Inferior parietal cortex (tissue), 1 donor: ENCODE results near the gene PLOD2.

Experiments
- DNase-seq: peaks from one replicate; pipeline ENCODE4 v3.0.0-alpha.2; 2016; ENCODE audit errors: extremely low spot score

Gene PLOD2

GRCh38 chr3:146160964-146161662 is at the start of gene PLOD2:
Gene PLOD2 (minus strand): TSS chr3:146161184. CDS start chr3:146160989, 195 bp downstream.
- no peak for DNase-seq

GRCh38 chr3:146209371-146209770 is 48.4 kb upstream of the PLOD2 start:
- DNase-seq: no peak

- no peak for DNase-seq
Measured at GRCh38 chr3:146203776-146204175, 42.8 kb upstream of the PLOD2 start.

- no peak for DNase-seq
Measured at GRCh38 chr3:146200461-146201220, 39.7 kb upstream of the PLOD2 start.

- no peak for DNase-seq
Measured at GRCh38 chr3:146199762-146200161, 38.8 kb upstream of the PLOD2 start.

GRCh38 chr3:146196789-146197188 is 35.8 kb upstream of the PLOD2 start:
- no peak for DNase-seq

GRCh38 chr3:146195605-146196004 is 34.6 kb upstream of the PLOD2 start:
- no peak for DNase-seq

GRCh38 chr3:146195030-146195429 is 34.0 kb upstream of the PLOD2 start:
- no peak for DNase-seq

- no peak for DNase-seq
Measured at GRCh38 chr3:146191051-146191450, 30.1 kb upstream of the PLOD2 start.

GRCh38 chr3:146189519-146190173 is 28.7 kb upstream of the PLOD2 start:
- peak; percentile 74 for DNase-seq

GRCh38 chr3:146187334-146187950 is 26.5 kb upstream of the PLOD2 start:
- DNase-seq: peak; percentile 67

- DNase-seq: no peak
Measured at GRCh38 chr3:146184241-146185015, 23.4 kb upstream of the PLOD2 start.

- DNase-seq: no peak
Measured at GRCh38 chr3:146181216-146181615, 20.2 kb upstream of the PLOD2 start.

GRCh38 chr3:146180376-146180775 is 19.4 kb upstream of the PLOD2 start:
- DNase-seq: no peak

GRCh38 chr3:146178006-146178689 is 17.2 kb upstream of the PLOD2 start:
- no peak for DNase-seq

GRCh38 chr3:146177519-146177918 is 16.5 kb upstream of the PLOD2 start:
- no peak for DNase-seq

GRCh38 chr3:146177072-146177471 is 16.1 kb upstream of the PLOD2 start:
- no peak for DNase-seq

- no peak for DNase-seq
Measured at GRCh38 chr3:146172586-146172985, 11.6 kb upstream of the PLOD2 start.

GRCh38 chr3:146170591-146170990 is 9.6 kb upstream of the PLOD2 start:
- DNase-seq: no peak

- no peak for DNase-seq
Measured at GRCh38 chr3:146169891-146170290, 8.9 kb upstream of the PLOD2 start.

- DNase-seq: no peak
Measured at GRCh38 chr3:146166826-146167225, 5.8 kb upstream of the PLOD2 start.
